ENCODE data around the gene PROB1. TPM values are rescaled to one million over a fixed set of nuclear protein-coding genes. Genes with fewer than 3 reads are reported as not detected.
"Not testable (repeated sequence)": the region's sequence is repeated elsewhere in the genome, so short reads cannot be mapped to it uniquely, and the experiment has no call there.

PROB1 gene
- polyA plus RNA-seq, 3 donors: 2.4 to 4.3 (median 3.4) TPM

DNA sequence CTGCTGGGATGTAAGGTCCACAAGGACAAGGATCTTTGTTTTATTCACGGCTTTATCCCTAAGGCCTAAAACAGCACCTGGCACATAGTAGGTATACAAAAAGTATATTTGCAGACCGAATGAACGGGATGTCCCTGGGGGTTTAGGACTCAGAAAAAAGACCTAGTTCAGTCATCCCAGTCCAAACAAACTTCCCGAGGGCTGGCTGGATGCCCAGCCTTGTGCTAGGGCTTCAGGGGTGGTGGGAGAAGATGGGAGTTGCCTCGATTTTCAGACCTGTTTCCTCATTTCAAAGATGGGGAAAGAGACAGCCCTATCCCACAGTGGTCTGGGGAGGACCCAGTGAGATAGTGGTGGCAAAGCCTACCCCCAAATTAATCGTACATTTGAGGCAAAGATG, 3.0 kb upstream of the PROB1 start:
- DNase-seq (ENCODE audit: extremely low read depth in 1 of 11, low read depth in 9 of 11, low spot score in 4 of 11): no peak

DNA sequence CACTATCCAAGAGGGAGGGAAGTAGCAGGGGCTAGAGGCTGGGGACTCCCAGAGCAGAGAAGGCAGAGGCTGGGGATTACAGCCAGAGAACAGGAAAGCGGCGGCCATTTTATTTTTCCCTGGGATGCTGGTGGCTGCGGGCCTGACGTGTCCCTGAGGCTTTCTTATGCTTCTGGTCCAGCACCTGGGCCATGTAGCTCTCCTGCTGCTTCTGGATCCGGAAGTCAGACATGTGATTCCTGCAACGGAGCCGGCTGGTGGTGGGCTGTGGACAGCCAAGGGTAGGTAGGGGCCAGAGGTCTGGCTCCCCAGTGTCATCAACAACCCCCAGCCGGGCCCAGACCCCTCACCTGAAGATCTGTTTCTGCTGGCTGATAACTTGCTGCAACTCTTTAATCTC, 1.8 kb upstream of the PROB1 start:
- DNase-seq (ENCODE audit: extremely low read depth in 1 of 11, low read depth in 9 of 11, low spot score in 4 of 11): no peak

DNA sequence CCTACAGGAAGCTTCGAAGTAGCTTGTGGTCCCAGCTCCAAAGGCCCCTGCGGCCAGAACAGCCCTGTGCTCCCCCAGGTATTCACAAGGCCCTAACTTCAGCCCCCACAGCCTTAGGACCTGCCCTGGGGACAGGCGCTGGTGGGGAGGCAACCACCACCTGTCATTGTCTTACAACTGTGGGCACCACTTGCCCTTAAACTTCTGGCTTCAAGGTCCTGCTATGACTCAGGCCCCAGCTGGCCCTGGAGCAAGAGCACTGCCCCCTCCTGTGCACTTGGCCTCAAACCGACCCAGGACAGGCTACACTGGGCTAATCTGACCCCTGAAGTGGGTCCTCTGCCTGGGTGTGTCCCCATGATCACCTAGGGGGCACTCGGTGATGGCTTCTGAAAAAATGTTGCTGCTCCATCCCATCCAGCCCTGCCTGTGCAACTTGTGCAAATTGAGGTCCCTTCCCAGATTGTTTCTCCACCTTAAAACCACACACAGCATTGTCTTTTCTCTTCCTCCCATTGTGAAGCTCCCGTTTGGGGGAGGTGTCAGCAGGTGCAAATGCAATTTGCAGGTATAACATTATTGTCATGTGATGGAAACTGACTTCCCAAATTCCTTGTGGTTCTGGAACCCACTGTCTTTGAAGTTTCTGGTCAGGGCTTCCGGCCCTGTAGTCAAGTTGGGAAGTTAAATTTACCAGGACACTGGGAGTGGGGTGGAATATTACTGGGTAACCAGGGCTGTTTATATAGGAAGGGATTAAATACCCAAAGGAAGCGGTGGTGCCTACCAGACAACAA, 1.1 kb upstream of the PROB1 start:
- DNase-seq (ENCODE audit: extremely low read depth in 1 of 11, low read depth in 9 of 11, low spot score in 4 of 11): no peak

DNA sequence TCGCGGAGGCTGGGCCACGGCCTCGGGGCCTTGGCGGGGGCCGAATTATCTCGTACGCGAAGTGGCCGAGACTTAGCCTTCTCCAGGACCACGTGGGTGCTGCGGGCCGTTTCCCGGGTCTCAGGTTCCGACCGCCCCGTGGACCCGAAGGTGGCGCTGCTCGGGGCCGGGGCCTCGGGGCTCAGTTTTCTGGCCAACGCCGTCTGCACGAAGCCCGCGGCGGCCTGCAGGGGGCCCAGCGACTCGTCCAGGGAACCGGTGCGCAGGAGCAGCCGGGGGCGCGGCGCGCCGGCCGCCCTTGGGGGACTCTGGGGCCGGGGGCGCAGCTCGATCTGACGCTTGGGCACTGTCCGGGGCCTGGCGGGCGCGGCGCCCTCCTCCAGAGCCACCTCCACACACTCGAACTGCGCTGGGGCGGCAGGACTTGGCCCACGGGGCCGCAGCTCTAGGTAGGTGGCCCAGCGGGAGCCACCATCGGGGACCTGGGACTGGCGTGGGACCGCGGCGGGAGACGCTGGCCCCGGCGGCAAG, 716 bp downstream of the PROB1 start:
- DNase-seq (ENCODE audit: extremely low read depth in 1 of 11, low read depth in 9 of 11, low spot score in 4 of 11): peak in 1 of 11 donors; percentile 53

DNA sequence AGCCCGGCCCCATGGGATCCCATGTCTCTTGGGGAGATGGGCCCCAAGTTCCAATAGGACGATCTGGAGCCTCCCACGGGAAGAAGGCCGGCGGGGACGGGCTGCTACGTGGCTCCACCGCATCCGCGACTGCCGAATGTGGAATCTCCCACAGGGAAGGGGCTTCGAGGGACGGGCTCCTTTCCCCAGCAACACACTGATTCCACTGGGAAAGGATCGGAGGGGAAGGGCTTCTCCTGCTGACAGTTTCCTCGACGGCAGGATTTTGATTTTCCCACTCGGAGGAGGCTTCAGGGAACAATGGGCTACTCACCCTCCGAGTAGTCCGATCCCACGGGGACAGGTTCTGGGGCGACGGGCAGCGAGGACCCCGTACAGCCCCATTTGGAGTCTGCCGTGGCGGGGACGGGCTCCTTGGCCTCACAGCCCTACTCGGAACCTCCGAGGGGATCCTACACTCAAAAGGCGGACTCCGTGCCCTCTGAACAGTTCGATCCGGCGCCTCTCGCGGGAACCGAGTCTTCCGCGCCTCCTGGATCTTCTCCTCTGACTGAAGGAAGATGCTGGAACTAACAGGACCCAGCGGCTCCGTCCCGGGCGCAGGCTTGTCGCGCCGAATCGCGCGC, 1.3 kb downstream of the PROB1 start:
- no peak for DNase-seq (ENCODE audit: extremely low read depth in 1 of 11, low read depth in 9 of 11, low spot score in 4 of 11)

DNA sequence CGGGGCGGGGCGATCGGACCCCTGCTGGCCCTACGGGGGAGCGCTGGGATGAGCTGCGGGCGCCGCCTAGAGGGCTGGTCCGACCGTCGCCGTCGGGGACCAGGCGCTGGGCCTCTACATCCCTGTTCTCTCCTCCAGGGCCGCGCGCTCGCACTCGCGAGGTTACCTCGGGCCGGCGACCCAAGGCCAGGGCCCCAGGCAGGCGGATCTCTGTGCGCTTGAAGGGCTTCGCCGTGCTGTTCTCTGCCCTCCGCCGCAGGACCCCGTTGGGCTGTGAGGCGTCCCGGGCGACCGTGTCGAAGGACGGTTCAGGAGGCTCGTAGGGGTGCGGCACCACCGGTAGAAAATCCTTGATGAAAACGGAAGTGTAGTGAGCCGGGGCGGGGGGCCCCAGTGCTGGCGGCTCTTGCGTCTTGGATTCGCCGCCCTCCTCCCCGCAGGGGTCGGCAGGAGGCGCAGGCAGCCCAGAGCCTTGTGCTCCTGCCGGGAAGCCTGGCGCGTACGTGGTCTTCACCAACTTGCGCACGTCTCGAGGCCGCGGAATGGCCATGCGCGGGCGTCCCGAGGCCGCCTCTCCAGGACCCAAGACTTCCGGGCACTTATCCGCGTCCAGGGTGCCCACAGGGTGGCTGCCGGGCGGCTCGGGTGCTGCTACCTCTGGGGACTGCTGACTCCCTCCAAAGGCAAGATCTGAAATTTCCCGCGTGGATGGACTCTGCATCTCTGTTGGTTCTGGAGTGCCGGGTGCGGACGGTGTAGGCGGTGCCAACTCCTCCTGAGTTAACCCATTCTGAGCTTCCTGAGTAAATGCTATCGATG, 2.0 kb downstream of the PROB1 start:
- peak in 2 of 11 donors; percentile 52 to 55 for DNase-seq (ENCODE audit: extremely low read depth in 1 of 11, low read depth in 9 of 11, low spot score in 4 of 11)

DNA sequence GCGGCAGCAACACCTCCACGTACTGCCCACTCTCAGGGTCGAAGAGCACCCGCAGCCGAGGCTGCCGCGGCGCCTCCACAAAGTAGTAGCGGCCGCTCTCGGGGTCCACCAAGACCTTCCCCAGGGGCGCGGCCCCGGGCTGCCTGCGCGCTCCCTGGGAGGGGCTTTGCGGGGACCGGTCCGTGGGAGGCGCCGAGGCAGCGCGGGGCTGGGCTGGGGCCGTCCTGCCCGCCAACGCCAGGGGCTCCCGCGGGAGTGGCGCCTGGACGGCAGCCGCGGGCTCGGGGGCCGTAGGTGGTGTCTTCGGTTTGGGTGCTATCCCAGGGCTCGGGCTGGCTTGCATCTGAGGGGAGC, 2.6 kb downstream of the PROB1 start:
- no peak for DNase-seq (ENCODE audit: extremely low read depth in 1 of 11, low read depth in 9 of 11, low spot score in 4 of 11)

DNA sequence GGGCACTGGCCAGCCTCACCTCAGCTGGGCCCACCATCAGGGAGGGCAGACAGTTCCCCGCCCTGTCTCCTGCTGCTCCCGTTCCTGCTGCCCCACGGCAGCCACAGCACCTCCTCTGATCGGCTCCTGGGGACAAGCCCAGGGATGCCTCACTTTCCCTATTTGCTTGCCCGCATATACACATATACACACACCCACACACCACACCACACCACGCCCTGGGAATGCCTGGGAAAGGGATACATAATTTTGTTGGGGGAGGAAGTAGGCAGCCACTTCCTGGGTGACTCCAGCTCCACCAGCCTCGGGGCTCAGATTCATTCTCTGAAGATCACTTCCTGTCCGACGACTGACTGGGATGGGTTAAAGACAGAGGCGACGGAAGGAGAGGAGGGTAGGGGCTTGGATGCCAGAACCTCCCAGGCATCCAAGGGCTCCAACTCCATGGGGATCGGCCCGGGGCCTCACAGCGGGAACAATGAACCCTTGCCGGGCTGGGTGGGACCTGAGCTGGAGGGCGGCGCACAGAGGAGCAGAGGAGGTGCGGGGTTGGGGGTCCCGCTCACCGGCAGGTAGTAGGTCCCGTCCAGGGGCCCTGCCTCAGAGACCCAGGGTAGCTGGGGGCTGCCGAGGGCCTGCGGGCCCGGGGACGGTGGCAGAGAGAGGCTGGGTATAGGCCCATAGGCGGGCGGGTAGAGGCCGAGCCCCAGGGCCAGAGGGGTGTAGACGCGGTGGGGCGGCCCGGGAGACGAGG, 3.2 kb downstream of the PROB1 start:
- no peak for DNase-seq (ENCODE audit: extremely low read depth in 1 of 11, low read depth in 9 of 11, low spot score in 4 of 11)

DNA sequence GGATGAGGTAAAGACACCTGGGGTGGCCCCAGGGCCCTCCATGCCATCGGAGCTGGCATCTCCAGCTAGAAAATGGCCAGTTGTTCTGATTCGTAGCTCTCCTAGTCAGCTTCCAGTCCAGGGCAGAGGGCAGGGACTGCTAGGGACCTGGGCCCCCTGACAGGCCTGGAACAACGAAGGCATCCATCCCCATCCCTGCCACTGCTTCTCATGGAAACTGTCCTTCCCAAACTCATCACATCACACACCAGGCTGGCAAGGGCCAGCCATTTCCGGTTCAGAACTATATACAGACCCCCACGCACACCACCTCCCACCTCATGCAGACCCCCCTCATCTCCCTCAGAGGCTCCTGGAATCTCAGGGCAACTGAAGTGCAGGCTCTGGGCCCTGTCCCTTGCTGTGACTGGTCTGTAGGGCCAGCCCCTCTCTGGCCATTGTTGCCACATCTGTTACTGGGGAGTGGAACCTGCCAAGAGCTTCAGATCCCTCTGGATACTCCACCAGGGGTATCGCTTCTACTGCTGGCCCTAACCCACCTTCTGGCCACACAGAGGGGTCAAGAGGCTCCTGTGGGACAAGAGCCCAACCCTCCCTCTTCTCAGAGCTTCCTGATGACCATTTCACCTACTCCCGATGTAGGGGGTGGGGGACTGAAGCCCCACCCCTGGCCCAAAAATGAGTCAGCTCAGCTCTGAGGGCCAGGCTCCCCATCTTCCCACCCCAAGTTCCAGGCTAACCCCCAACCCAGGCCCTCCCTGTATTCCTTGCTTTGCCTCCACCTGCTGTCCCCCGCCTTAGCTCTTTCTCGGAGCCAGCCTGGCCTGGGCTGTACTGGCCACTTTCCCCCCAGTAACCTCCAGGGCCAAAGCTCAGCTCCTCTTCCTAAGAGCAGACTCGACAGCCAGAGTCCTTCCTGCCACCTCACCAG, 4.0 kb downstream of the PROB1 start:
- DNase-seq (ENCODE audit: extremely low read depth in 1 of 11, low read depth in 9 of 11, low spot score in 4 of 11): no peak

DNA sequence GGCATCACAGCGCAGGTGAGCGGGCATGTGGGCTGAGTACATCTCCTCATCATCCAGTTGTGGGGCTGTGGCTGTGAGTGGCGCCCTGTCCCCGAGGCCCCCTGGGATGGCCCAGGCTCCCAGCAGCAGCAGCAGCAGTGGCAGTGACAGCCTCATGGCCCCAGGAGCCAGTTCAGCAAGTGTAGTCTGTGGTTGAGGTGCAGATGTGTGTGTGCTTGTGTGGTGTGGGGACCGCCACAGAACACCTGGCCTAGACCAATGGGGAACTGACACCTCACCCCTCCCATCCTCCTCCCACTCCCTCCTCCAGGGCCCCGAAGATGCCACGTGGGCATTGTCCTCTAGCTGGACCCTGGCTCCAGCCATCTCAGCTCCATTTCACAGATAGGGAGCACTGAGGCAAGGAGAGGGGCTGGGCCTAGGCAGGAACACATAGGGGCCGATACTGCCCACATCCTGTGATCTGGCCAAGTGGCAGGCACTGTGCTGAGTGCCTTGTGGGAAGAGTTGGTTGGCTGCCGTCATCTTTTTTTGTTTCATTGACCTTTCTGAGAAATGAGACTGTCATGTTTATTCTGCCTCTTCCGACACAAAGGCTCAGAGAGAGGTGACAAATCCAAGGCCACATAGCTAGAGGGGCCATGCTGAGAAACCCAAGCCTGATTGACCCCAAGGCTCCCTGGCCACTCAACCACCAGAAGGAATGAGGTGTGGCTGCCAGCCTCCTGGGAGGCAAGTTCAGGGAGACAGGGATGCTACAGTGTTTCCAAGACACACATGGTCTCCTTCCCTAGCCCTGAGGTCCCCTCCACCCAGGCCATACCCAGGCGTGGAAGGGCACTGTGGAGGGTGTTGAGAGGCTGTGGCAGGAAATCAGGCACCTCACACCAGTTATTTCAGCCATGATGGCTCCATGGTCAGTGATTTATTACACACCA, 4.9 kb downstream of the PROB1 start, which contains the start of gene MZB1:
Gene MZB1, minus strand, starts transcription at position 213 of the 938 bp plus-strand sequence. Its CDS starts 57 bp downstream, at position 156.
- no peak for DNase-seq (ENCODE audit: extremely low read depth in 1 of 11, low read depth in 9 of 11, low spot score in 4 of 11)

DNA sequence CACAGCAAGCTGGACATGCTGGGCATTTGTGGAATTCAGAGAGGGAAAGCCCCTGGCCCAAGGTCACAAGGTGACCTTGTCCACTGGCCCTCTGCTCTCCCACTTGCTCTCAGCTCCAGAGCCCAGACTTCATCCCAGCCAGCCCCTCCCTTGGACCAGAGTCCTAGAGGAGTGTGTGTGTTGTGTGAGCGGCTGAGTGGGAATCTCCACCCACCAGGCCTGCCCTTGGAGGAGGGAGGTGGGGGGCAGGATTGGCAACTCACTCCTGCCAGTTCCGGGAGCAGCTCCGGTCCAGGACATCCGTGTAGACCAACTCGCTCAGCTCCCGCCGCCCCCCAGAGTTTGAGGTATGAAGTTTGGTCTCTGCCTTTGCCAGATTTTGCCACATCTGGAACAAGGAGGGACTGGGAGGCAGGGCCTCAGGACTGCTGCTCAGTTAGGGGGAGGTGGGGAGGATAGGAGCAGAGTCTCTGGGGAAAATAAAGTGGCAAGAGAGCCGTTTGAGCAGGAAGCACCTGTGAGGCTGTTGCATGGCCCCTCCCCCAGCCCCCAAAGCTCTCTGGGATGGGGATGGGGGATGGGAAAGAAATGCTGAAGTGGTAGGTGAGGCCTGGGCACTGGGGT, 6.6 kb downstream of the PROB1 start:
- DNase-seq (ENCODE audit: extremely low read depth in 1 of 11, low read depth in 9 of 11, low spot score in 4 of 11): peak in 2 of 11 donors; percentile 24 to 50

DNA sequence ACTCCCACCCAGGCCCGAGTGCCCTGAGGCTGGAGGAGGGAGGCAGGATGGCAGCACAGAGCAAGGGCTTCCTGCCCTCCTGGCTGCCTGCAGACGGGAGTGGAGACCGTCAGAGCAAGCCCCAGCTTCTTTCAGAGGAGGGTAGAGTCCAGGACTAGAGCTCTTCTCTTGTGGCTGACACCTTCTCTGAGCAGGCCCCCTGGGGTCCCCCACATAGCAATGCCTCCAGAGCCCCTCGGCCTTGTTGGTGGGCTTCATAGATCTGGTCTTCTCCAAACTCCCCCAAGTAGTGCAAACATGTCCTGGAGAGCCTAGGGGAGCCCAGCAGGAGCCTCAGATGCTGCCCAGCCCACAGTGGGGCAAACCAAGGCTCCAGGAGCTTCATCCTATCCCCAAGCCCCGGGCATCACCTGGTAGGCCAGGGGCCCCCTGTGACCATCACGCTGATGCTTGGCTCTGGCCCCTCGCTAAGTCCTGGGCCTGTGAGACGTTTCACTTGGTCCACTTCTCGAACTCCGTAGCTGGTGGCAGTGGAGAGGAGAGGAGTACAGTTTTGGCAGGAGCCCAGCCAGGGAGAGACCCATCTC, 7.2 kb downstream of the PROB1 start:
- DNase-seq (ENCODE audit: extremely low read depth in 1 of 11, low read depth in 9 of 11, low spot score in 4 of 11): no peak

DNA sequence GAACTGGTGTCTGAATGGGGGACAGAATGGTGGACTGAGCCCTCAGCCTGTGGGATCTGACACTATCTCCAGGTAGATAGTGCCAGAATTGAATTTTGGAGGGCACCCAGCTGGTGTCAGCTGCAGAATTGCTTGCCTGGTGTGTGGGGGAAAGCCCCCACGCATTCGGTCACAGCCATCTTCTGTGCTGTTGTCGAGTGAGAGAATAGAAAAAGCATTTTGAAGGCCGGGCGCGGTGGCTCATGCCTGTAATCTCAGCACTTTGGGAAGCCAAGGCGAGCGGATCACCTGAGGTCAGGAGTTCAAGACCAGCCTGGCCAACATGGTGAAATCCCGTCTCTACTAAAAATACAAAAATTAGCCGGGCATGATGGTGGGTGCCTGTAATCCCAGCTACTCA, 7.9 kb downstream of the PROB1 start:
- DNase-seq (ENCODE audit: extremely low read depth in 1 of 11, low read depth in 9 of 11, low spot score in 4 of 11): not testable (repeated sequence)

DNA sequence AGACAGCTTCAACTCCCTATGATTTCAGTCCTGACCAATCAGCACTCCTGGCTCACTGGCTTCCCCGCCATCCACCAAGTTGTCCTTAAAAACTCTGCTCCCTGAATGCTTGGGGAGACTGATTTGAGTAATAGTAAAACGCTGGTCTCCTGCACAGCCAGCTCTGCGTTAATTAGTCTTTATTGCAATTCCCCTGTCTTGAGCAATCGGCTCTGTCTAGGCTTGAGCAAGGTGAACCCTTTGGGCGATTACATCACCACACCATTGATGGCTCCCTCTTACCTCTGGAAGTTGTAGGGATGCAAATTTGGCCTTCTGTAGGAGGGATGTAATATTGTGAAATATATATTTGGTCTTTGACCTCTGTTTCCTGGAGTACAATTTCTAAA, 8.9 kb downstream of the PROB1 start:
- DNase-seq (ENCODE audit: extremely low read depth in 1 of 11, low read depth in 9 of 11, low spot score in 4 of 11): no peak

DNA sequence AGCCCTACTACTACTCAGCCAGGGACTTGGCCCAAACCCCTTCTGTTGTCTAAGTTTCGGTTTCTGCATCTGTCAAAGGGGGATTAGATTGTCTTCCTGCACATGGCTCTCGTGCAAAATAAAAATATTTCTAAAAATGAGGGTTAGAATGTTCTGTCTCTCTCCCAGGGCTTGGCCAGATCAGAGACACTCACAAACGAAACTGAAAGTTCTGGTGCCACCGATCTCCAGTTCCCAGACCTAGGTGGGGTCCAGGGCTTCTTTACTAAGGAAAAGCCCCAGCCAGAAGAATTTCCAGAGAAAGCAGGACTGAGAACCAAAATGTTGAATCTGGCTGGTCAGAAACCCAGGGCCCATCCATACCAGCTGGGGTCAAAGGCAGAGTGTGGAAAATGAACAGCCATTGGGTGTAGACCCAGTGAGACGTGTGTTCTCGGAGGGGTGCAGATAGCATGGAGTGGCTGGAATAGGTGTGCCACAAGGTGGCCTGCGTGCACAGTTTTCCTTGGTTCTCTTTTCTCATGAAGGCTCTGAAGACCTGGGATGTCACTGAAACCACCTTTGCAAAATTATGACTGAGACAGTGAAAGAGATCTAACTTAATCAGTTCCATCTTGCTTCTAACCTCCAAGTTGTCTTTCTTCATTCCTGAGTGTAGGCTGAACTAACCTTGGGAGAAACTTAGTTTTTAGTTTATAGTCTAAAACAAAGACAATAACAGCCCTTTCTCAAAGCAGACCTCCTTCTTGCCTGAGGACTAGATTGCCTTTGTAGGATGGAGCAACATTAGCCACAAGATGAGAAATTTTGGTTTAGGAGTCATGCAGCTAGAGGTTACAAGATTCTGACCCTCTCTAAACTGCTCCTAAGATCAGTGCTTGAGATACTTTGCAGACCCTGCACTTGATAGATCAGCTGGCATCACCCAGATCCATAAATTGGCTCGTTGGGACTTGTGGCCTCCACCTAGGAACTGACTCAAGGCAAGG, 9.5 kb downstream of the PROB1 start:
- DNase-seq (ENCODE audit: extremely low read depth in 1 of 11, low read depth in 9 of 11, low spot score in 4 of 11): no peak
